ENCODE results near the gene ADAMTS15.

- TF ChIP-seq CTCF (IDR thresholded peaks at IDR 0.05) (no peak), POLR2A (IDR thresholded peaks at IDR 0.05) (no peak)
These were observed 60.5 kb downstream of the ADAMTS15 start for GRCh38 chr11:130508913-130509312.
